Measurements from ENCODE around the gene HOXB3.
"Not testable (repeated sequence)": the region's sequence is repeated elsewhere in the genome, so short reads cannot be mapped to it uniquely, and the experiment has no call there.

DNA sequence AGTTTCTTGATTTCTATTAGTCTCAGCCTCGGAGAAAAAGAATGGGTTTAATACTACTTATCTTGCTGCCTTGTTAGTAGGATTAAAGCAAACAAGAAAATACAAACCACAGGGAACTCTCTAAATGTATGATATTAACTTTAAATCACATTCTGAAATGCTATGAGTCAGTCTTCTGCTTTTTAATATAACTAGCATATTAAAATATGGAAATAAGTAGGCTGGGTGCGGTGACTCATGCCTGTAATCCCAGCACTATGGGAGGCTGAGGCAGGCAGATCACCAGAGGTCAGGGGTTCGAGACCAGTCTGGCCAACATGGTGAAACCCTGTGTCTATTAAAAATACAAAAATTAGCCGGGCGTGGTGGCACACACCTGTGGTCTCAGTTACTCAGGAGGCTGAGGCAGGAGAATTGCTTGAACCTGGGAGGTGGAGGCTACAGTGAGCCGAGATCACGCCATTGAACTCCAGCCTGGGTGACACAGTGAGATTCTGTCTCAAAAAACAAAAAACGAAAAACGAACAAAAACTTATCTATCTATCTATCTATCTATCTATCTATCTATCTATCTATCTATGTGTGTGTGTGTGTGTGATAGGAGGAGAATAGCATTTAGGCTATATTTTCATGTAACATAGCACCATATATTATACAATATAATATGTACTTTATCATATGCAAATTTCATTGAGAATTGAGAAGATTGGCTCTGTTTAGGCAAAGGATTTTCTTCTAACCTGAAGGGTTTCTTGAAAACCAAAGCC, 54.1 kb downstream of the HOXB3 start:
- TF ChIP-seq, protein P1, sequence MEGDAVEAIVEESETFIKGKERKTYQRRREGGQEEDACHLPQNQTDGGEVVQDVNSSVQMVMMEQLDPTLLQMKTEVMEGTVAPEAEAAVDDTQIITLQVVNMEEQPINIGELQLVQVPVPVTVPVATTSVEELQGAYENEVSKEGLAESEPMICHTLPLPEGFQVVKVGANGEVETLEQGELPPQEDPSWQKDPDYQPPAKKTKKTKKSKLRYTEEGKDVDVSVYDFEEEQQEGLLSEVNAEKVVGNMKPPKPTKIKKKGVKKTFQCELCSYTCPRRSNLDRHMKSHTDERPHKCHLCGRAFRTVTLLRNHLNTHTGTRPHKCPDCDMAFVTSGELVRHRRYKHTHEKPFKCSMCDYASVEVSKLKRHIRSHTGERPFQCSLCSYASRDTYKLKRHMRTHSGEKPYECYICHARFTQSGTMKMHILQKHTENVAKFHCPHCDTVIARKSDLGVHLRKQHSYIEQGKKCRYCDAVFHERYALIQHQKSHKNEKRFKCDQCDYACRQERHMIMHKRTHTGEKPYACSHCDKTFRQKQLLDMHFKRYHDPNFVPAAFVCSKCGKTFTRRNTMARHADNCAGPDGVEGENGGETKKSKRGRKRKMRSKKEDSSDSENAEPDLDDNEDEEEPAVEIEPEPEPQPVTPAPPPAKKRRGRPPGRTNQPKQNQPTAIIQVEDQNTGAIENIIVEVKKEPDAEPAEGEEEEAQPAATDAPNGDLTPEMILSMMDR (IDR thresholded peaks at IDR 0.05) = not testable (repeated sequence)
- TF ChIP-seq ZFX (IDR thresholded peaks at IDR 0.05; ENCODE audit: borderline replicate concordance) = not testable (repeated sequence)

Measured in 22Rv1 (cell line).